Measurements from ENCODE around the gene DYNLRB1.

The DYNLRB1 gene

DNA sequence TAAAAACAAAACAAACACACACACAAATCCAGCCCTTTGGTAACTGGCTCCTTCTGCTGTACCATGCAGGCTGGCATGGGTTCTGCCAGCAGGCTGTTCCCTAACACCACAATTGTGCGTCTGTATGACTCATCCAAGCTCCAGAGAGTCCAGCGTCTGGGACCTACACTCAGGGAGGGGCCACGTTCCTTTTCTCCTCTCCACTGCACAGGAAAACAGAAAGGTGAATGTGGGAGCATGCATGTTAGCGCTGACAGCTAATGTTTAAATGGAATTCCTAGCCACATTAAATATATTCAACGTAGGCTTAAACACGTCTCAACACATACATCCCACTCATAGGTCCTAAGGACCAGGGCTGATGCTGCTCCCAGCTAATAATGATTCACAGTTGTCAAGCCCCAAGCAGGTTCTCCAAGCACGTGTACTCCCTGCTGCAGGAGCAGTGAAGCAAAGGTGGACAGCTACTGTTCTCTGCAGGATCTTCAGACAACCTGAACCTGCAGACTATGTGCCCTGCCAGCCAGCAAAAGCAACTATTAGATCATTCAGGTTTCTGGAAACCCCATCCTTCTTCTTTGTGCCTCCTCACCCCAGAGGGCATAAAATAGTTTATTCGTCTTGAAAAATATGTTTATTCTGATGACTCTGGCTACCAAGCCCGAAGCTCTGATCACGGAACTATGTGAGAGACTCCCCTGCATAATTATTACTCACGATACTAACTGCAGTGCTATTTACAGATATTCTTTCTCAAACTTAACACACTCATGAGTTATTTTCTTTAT lies 63.2 kb downstream of the DYNLRB1 start:
- no peak for DNase-seq (ENCODE audit: low spot score)

- DNase-seq (ENCODE audit: low spot score): no peak
These were observed 64.0 kb downstream of the DYNLRB1 start for GRCh38 chr20:34579979-34580940.

- DNase-seq (ENCODE audit: low spot score): no peak
These were observed 65.3 kb downstream of the DYNLRB1 start for GRCh38 chr20:34581341-34582184.

DNA sequence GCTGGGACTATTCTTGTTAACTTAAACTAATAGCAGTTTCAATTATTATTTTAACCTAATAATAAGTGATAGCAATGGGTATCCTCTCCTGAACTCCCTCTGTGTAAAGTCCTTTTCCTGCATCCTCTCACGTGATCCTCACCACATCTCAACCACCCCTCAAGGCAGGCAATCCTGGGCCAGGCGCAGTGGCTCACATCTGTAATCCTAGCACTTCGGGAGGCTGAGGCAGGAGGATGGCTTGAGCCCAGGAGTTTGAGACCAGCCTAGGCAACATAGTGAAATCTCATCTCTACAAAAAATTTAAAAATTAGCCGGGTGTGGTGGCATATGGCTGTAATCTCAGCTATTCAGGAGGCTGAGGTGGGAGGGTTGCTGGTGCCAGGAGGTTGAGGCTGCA lies 66.0 kb downstream of the DYNLRB1 start:
- no peak for DNase-seq (ENCODE audit: low spot score)

DNA sequence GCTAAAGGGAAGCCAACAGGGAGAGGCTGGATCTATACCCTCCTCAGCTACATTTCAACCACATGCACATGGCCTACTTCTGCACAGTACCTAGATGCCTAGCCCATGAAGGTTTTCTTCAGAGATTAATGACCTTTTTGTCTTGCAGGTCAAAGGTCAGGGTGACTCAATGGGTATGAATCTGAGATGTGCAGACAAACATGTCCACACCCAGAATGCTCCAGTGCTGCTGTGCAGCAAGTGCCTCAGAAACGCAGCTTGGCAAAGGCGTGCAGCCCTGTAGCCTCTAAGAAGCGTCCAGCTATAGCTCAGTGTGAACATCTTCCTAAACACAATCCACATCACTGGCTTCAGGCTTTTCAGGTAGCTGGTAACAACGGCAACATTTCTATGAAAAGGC lies 66.7 kb downstream of the DYNLRB1 start:
- no peak for DNase-seq (ENCODE audit: low spot score)

DNA sequence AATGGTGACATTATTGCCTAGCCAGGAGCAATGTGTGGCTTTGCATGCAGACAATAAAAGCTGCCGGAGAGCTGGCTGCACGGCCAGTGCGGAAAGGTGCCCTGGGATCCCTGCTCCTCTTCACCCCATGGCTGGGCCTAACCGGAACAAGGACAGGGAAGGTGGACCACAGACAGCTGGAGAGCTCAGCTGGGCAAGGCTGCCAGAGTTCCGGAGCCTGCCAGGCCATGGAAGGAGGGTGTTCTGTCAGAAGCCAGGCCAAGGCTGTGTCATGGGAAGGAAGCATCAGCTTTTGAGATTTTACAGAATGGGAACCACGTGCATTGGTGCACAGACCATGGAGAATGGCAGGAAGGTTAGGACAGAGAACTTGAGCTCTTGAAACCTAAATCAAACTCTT lies 67.3 kb downstream of the DYNLRB1 start:
- DNase-seq (ENCODE audit: low spot score): no peak

DNA sequence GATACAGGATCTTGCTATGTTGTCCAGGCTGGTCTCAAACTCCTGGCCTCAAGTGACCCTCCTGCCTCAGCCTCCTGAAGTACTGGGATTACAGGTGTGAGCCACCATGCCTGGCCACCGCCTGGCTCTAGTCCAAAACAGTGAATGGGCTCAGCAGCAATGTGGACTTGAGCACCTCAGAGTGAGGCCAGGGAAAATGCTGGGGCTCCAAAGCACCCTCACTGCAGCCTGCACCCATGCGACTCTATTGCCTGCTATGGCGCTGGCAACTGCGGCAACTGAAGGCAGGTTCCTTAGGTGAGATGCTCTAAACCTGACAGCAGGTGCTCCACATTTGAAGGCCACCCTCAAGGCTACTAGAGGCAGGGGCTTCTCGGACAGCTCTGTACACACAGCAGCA lies 68.8 kb downstream of the DYNLRB1 start:
- DNase-seq (ENCODE audit: low spot score): no peak

DNA sequence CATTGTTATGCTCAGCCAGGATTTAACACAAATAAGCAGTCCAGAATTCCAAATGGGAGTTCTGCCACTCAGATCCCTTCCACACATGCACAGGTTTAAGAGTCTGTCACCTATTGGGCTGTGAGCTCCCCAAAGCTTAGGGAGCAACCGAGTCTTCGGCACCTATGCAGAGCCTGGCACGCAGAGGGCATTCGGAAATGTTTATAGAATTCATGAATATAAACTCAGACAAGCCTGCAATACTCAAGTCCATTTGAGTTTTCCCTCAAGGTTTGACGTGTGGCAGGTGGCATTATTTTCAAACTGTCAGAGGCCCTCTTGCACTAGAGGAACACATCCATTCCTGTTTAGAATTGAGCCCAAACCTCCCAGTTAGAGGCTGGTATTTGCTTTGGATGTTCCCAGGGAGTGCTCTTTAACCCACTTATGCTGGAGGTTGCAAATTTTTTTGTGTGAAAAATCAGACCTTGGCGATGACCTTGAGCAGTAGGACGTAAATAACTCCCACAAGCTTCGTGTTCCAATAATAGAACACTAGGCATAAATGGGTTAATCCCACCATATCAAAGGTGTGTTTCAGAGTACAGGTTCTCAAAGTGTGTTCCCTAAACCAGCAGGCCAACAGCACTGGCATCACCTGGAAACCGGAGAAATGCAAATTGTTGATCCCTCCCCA lies 70.4 kb downstream of the DYNLRB1 start:
- DNase-seq (ENCODE audit: low spot score): no peak
